GM12878 (cell line): ENCODE results near the gene IRF2. TPM values are rescaled to one million over a fixed set of nuclear protein-coding genes. Genes with fewer than 3 reads are reported as not detected.

Experiments used
- ATAC-seq: fragments of 200-7000 bp; cut with Tn5 transposase; 3 replicates; pipeline ENCODE4 v1.9.1; 2020; ENCODE audit warnings: mild to moderate bottlenecking, moderate library complexity
- BruUV-seq: library from RNA; stranded (reverse); fragments of 400-500 nt; replicated peaks from 2 replicates; lab custom pipeline; 2021; lab: Mats Ljungman, UMichigan
- CTCF ChIA-PET: fragments of 300-600 bp; sonication (Branson Sonifier 250); formaldehyde crosslinking; extraction: SDS; loops from one replicate; lab custom pipeline; 2021; ENCODE audit warnings: inconsistent platforms; lab: Yijun Ruan, JAX
- POLR2A ChIA-PET: fragments of 350-600 bp; formaldehyde crosslinking; extraction: SDS; loops from one replicate; lab custom pipeline; 2021; ENCODE audit warnings: inconsistent platforms; lab: Charles Lee
- RAD21 ChIA-PET: fragments of 300-600 bp; sonication (Branson Sonifier 250); formaldehyde crosslinking; loops from one replicate; lab custom pipeline; 2023; ENCODE audit warnings: antibody characterized with exemption; ENCODE audit not compliant: unreplicated experiment; lab: Charles Lee
- SMC1A ChIA-PET: fragments of 300-600 bp; sonication (Branson Sonifier 250); formaldehyde crosslinking; loops from one replicate; lab custom pipeline; 2023; ENCODE audit not compliant: unreplicated experiment, uncharacterized antibody; lab: Charles Lee
- DNase-seq: peaks from one replicate; pipeline ENCODE4 v3.0.0-alpha.2; 2011; ENCODE audit warnings: low read depth, low spot score
- FAIRE-seq: peaks from 3 replicates; lab custom pipeline; 2011; peaks lifted over from hg19 to GRCh38; lab: Jason Lieb, UNC
- H2AFZ ChIP-seq: 2 replicates; pipeline ENCODE4 v1.6.0; 2011; ENCODE audit warnings: low read depth, low read length, control low read depth; ENCODE audit not compliant: control insufficient read depth
- H3K27ac ChIP-seq: 2 replicates; pipeline ENCODE4 v1.5.1; 2011; ENCODE audit warnings: control low read depth; ENCODE audit not compliant: control insufficient read depth, insufficient read depth
- H3K27me3 ChIP-seq, 2 experiments: replicated peaks in 1 of 2; 2 replicates each; pipeline versions ENCODE4 v1.6.0 to v1.6.1; 2011; ENCODE audit warnings: low read length in 1 of 2; ENCODE audit not compliant: control insufficient read depth in 2 of 2, insufficient read depth in 2 of 2
- H3K36me3 ChIP-seq, 2 experiments: 2 replicates each; pipeline ENCODE4 v1.5.1; 2011; ENCODE audit warnings: low read length in 1 of 2; ENCODE audit not compliant: control insufficient read depth in 2 of 2, insufficient read depth in 2 of 2
- H3K4me1 ChIP-seq: 2 replicates; pipeline ENCODE4 v1.6.1; 2011; ENCODE audit warnings: mild to moderate bottlenecking, low read length, moderate library complexity, mixed read lengths; ENCODE audit not compliant: control insufficient read depth, insufficient read depth
- H3K4me2 ChIP-seq: 2 replicates; pipeline ENCODE4 v1.6.0; 2011; ENCODE audit warnings: control low read depth; ENCODE audit not compliant: control insufficient read depth, insufficient read depth
- H3K4me3 ChIP-seq: fragments of 200-600 bp; sonication (generic); 2 replicates; pipeline ENCODE4 v1.5.1; 2016
- H3K79me2 ChIP-seq: 2 replicates; pipeline ENCODE4 v1.6.0; 2011; ENCODE audit warnings: low read length; ENCODE audit not compliant: control insufficient read depth, insufficient read depth
- H3K9ac ChIP-seq: 2 replicates; pipeline ENCODE4 v1.8.0; 2011; ENCODE audit warnings: low read length, control low read depth, mixed read lengths; ENCODE audit not compliant: control insufficient read depth, insufficient read depth
- H3K9me3 ChIP-seq: replicated peaks from 3 replicates; pipeline ENCODE4 v1.5.1; 2011; ENCODE audit warnings: mild to moderate bottlenecking, low read length; ENCODE audit not compliant: control insufficient read depth, insufficient read depth
- H4K20me1 ChIP-seq: 2 replicates; pipeline ENCODE4 v1.6.0; 2011; ENCODE audit not compliant: control insufficient read depth, insufficient read depth
- CBFB ChIP-seq: IDR thresholded peaks from 2 replicates; pipeline ENCODE4 v1.6.1; 2016; ENCODE audit warnings: antibody characterized with exemption, low read depth
- CHD2 ChIP-seq: IDR thresholded peaks from 2 replicates; pipeline ENCODE4 v1.6.1; 2011; ENCODE audit warnings: low read depth, low read length, improper control_type of control experiment, borderline replicate concordance
- JUND ChIP-seq: IDR thresholded peaks from 2 replicates; pipeline ENCODE4 v1.6.1; 2012; ENCODE audit warnings: low read depth, mild to moderate bottlenecking, low read length, improper control_type of control experiment, moderate library complexity
- NFIC ChIP-seq: IDR thresholded peaks from 2 replicates; pipeline ENCODE4 v1.6.1; 2012; ENCODE audit warnings: low read depth, mild to moderate bottlenecking, inconsistent platforms, low read length, moderate library complexity
- NFYB ChIP-seq: IDR thresholded peaks from 2 replicates; pipeline ENCODE4 v1.6.1; 2011; ENCODE audit warnings: low read depth, mild to moderate bottlenecking, low read length, improper control_type of control experiment, moderate library complexity; ENCODE audit not compliant: insufficient read depth
- PAX8 ChIP-seq: fragments of 450-650 bp; IDR thresholded peaks from 2 replicates; pipeline ENCODE4 v1.6.1; 2017; ENCODE audit warnings: mild to moderate bottlenecking, moderate library complexity
- RB1 ChIP-seq: fragments of 450-650 bp; formaldehyde crosslinking; IDR thresholded peaks from 2 replicates; pipeline ENCODE4 v1.6.1; 2017; ENCODE audit warnings: mild to moderate bottlenecking, borderline replicate concordance
- RFX5 ChIP-seq: IDR thresholded peaks from 2 replicates; pipeline ENCODE4 v1.6.1; 2011; ENCODE audit warnings: low read depth, low read length, improper control_type of control experiment
- RUNX3 ChIP-seq: IDR thresholded peaks from 2 replicates; pipeline ENCODE4 v1.6.1; 2012; ENCODE audit warnings: low read length, inconsistent platforms
- SREBF2 ChIP-seq: IDR thresholded peaks from 2 replicates; pipeline ENCODE4 v1.6.1; 2012; ENCODE audit warnings: mild to moderate bottlenecking, low read length
- SUZ12 ChIP-seq: fragments of 200-600 bp; sonication (generic); IDR thresholded peaks from one replicate; pipeline ENCODE4 v1.6.1; 2018; ENCODE audit warnings: antibody characterized with exemption, mild to moderate bottlenecking; ENCODE audit not compliant: unreplicated experiment
- TAF1 ChIP-seq: IDR thresholded peaks from 2 replicates; pipeline ENCODE4 v1.6.1; 2011; ENCODE audit warnings: mild to moderate bottlenecking, low read depth, low read length, borderline replicate concordance
- TARDBP ChIP-seq: IDR thresholded peaks from 2 replicates; pipeline ENCODE4 v1.6.1; 2016; ENCODE audit warnings: borderline replicate concordance
- WRNIP1 ChIP-seq: IDR thresholded peaks from 2 replicates; pipeline ENCODE4 v1.6.1; 2011; ENCODE audit warnings: low read depth, low read length, improper control_type of control experiment, borderline replicate concordance
- YY1 ChIP-seq: IDR thresholded peaks from 2 replicates; pipeline ENCODE4 v1.6.1; 2011; ENCODE audit warnings: low read depth, mild to moderate bottlenecking, low read length
- ZNF622 ChIP-seq: fragments of 450-650 bp; IDR thresholded peaks from 2 replicates; pipeline ENCODE4 v1.6.1; 2017; ENCODE audit warnings: mild to moderate bottlenecking, inconsistent platforms
- ZSCAN29 ChIP-seq: fragments of 450-650 bp; IDR thresholded peaks from 2 replicates; pipeline ENCODE4 v1.6.1; 2017; ENCODE audit warnings: mild to moderate bottlenecking, moderate library complexity
- WGBS: methylation state at CpG from one replicate; pipeline ENCODE4 v1.1.6; 2016; ENCODE audit warnings: low lambda C conversion rate; ENCODE audit not compliant: insufficient replicate concordance, insufficient coverage; ENCODE audit errors: missing lambda C conversion rate; 5-methylcytosine and 5-hydroxymethylcytosine counted together
- in situ Hi-C: fragments of 300-500 bp; cut with MboI; formaldehyde crosslinking; loops from 9 replicates; pipeline ENCODE4 v1.14.3; 2018; ENCODE audit warnings: mixed read lengths
- intact Hi-C: fragments of 100-400 bp; cut with micrococcal nuclease; formaldehyde crosslinking; loops from one replicate; pipeline ENCODE4 v1.14.2; 2022; ENCODE audit not compliant: unreplicated experiment
- polyA plus RNA-seq, 11 experiments: library from polyadenylated mRNA; depleted of rRNA in 4 of 11; unstranded in 6 of 11; stranded (reverse) in 5 of 11; fragments of >200 nt; fragmentation: Nextera tagmentation in 4 of 11; fragmentation: Illumina TruSeq in 1 of 11; extraction: Ambion mirVana in 4 of 11; extraction: Trizol in 1 of 11; gene quantifications; 1 replicate in 1 of 11; 2 replicates in 10 of 11; pipeline versions ENCODE4 v1.2.1 to v1.2.3, GENCODE V29; 2011 to 2016; ENCODE audit warnings: inconsistent platforms in 2 of 11, missing spikeins in 2 of 11, low read depth in 1 of 11
- total RNA-seq, 4 experiments: library from RNA; depleted of rRNA in 3 of 4; stranded (reverse); fragments of >200 nt in 3 of 4; fragmentation: Illumina TruSeq in 1 of 4; extraction: Trizol in 1 of 4; gene quantifications; 2 replicates each; pipeline versions ENCODE4 v1.2.1 to v1.2.3, GENCODE V29; 2013 to 2021
- TF ChIP-seq, protein P1 (sequence below): fragments of 450-650 bp; IDR thresholded peaks from 2 replicates; pipeline ENCODE4 v1.6.1; 2017; ENCODE audit warnings: antibody characterized with exemption, mild to moderate bottlenecking, moderate library complexity

Gene IRF2
- total and polyA plus RNA-seq, 10 of the 15 experiments (the other 5 are each of a cell fraction or from before 2014, with no cell fraction given): 45.1 to 99.3 (median 58.9) TPM

DNA sequence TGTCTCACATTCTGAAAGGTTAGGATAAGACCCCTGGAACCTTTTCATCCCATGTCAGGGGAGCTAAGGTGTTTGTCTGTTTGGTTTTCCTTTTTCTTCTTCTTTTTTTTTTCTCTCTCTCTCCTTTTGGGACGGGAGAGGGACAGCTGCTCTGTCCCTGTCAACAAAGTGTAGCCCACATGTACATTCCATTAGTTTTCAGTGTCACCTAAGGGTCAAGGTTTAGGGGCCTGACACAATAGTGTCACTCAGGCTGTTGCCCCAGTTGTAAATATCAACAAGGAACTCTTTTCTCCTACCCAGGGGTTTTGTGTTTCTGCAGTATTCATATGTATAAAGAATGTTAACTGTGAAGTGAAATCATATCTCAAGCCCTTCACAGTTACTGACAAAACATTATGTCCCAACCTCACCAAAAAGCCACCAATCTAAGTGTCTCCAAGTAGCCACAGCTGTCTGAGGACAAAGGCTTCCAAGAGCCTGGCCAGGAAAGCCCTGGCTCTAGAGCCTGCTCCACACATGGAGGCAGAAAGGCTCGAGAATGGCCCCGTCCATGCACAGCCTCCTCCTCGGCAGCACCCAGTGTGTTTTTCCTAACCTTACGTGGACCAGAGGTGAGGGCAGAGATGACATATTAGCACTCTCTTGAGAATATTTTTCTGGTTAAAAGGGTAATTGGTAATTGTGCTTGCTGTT is 9.4 kb downstream of the IRF2 start:
- POLR2A ChIA-PET: no interaction called here
- TF ChIP-seq SUZ12 (no peak), NFYB (no peak), ZSCAN29 (no peak), TARDBP (no peak), TAF1 (no peak), NFIC (no peak), RUNX3 (no peak), WRNIP1 (no peak), YY1 (no peak), PAX8 (no peak), ZNF622 (no peak), RFX5 (no peak), RB1 (no peak), SREBF2 (no peak), CBFB (no peak), CHD2 (no peak), JUND (no peak)
- TF ChIP-seq, protein P1, sequence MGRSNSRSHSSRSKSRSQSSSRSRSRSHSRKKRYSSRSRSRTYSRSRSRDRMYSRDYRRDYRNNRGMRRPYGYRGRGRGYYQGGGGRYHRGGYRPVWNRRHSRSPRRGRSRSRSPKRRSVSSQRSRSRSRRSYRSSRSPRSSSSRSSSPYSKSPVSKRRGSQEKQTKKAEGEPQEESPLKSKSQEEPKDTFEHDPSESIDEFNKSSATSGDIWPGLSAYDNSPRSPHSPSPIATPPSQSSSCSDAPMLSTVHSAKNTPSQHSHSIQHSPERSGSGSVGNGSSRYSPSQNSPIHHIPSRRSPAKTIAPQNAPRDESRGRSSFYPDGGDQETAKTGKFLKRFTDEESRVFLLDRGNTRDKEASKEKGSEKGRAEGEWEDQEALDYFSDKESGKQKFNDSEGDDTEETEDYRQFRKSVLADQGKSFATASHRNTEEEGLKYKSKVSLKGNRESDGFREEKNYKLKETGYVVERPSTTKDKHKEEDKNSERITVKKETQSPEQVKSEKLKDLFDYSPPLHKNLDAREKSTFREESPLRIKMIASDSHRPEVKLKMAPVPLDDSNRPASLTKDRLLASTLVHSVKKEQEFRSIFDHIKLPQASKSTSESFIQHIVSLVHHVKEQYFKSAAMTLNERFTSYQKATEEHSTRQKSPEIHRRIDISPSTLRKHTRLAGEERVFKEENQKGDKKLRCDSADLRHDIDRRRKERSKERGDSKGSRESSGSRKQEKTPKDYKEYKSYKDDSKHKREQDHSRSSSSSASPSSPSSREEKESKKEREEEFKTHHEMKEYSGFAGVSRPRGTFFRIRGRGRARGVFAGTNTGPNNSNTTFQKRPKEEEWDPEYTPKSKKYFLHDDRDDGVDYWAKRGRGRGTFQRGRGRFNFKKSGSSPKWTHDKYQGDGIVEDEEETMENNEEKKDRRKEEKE: no peak
- in situ Hi-C loops (no loop called here), intact Hi-C loops (no loop called here)
- no peak overlapping the region for H3K27ac ChIP-seq
- WGBS: 90% methylated on average over 5 of the region's 5 CpGs
- H3K4me2 ChIP-seq: no peak overlapping the region
- ATAC-seq (no peak), DNase-seq (no peak), FAIRE-seq (no peak)
- H3K9me3 ChIP-seq: no peaks in the 10 kb centered on the region
- CTCF ChIA-PET: interaction anchor here (0.6 to 0.9 kb wide), 2 partner anchors 77 to 145 kb away, joined by 3 to 4 read pairs; no protein-coding TSS in a partner anchor
- peaks cover 85% of the 10 kb centered on the region for H3K79me2 ChIP-seq
- H2AFZ ChIP-seq: no peak overlapping the region
- peaks cover 0 to 6% of the 10 kb centered on the region in 2 experiments; a peak in 1 of 4 replicates for H3K36me3 ChIP-seq
- BruUV-seq: no TSS peak
- H4K20me1 ChIP-seq: no peaks in the 10 kb centered on the region
- no peak overlapping the region for H3K9ac ChIP-seq
- RAD21 ChIA-PET: interaction anchor here (1.1 kb wide), 1 partner anchor 198 kb away, joined by 4 read pairs; no protein-coding TSS in a partner anchor
- H3K27me3 ChIP-seq: no peaks in the 10 kb centered on the region
- H3K4me1 ChIP-seq: peaks cover 11% of the 10 kb centered on the region
- SMC1A ChIA-PET: interaction anchor here (0.8 to 1.5 kb wide), 5 partner anchors 10 to 153 kb away, joined by 3 to 7 read pairs (median 3); no protein-coding TSS in a partner anchor
- H3K4me3 ChIP-seq: no peak overlapping the region
